HG03097 (cell line): ENCODE data around the gene NTN1.

Experiments
- ATAC-seq: cut with Tn5 transposase; IDR thresholded peaks from one replicate; pipeline ENCODE4 v1.9.1; 2021; ENCODE audit not compliant: unreplicated experiment, low FRiP score

The NTN1 gene

DNA sequence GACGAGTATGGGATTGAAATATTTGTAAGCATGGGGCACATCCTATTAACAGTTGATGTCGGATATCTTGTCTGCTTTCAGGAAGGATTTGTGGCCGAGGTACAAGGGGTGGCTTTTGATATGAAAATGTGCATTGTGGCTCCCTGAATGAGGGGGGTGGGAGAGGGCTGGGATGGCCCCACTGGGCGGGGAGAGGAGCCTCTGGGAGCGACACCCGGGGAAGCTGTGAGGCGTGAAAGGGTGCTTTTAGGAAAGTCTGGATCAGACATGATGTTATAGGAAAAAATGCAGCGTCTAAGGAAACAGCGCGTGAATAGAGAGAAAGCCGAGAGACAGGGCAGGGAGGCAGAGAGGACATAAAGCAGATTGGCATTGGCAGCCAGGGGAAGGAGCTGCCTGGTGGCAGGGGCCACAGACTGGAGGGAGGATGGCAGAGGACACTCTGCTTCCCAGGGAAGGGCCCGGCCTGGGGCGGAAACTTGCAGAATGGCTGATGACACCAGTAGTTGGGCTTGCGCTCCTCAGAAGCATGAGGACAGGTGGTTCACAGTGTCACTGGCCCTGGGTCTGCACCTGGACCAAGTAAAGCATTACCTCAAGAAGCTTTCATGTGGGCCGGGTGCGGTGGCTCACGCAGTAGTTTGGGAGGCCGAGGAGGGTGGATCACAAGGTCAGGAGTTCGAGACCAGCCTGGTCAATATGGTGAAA, 95.7 kb downstream of the NTN1 start:
- no peak for ATAC-seq

- ATAC-seq, result no peak
Measured at GRCh38 chr17:9120471-9120870, 99.2 kb downstream of the NTN1 start.

DNA sequence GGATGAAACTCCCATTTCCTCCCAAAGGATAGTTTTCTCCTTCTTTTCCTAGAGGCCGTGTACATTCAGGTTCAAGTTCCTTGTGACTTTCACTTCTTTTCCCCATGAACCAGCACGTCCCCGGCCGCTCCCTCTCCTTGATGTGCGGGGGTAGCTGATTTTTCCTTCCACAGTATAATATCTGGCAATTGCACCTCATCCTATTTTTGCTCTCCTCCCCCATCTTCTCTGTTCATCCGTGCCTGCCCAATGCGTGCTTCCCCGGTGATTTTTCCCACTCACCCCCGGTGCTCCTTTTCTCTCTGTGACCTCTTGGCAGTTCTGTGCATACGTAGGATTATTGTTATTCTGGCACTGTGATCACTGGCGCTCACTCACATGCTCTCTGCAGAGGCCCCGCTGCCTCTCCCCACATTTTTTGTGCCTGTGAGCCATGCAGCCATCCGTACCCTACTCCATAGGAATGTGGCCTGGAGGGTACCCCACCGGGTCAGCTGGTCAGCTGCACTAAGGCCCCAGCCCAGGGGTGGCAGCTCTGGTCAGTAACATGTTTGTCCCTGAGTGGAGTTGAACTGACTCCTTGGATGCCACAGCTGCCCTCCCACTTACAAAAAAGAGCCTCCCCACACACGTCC, 100.0 kb downstream of the NTN1 start:
- no peak for ATAC-seq

DNA sequence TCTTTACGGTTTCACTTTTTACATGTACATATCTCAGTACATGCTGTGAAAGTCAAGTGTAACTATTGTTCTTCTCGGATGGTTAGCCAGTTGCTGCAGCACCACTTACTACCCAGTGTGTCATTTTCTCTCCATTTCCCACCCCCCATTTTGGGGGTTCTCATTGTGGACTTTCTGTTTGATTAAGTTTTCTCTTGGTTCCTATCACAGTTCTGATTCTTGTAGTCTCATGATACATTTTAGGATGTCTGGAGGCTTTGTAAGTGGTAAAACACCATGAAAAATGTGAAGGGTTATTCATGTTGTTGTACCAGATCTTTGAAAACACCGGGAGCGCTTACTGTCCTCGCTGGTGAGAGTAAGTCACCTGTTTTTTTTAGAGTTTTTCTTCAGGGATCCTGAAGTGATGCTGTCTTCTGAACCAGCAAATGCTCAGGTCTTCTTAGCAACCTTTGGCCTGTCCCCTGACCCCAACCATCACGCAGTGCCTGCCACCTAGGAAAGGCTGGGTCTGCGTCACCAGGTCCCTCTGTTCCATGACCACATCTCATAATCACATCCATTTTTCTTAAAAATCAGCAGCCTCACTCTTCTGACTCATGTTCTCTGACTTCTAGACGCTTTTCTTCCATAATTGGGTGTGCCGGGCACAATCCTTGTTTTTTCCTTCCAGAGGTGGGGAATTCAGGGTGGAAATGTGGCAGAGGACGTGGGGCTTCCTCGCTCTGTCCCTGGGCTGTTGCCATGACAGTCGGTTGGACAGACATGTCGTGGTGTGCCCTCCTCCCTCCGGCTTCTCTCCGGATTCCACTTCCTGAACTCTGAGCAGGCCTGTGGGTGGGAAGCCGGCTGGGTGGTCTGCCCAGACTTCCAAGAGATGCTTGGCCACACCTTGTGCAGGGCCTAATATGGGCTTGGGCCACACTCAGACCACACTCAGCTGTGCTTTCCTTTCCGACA, 102.6 kb downstream of the NTN1 start:
- no peak for ATAC-seq

GRCh38 chr17:9124554-9124935, 103.2 kb downstream of the NTN1 start:
- no peak for ATAC-seq

- ATAC-seq, result no peak
Measured at GRCh38 chr17:9125722-9126121, 104.4 kb downstream of the NTN1 start.

DNA sequence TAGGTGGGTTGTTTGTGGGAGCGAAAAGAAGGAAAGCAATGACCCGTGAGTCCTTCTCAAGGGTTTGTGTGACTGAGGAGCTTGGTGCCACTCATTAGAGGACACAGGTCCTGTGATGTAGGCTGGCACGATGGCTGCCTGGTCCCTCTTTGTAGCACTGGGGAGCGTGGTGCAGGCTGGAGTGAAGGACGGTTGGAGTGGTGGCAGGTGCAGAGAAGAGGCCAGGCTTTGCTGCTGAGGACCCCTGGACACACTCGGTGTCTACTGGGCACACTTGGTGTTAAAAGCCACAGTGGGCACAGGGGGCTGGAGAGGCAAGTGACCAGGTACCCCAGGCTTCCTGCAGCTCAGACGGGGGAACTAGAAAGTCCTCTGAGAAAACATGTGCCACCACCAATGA, 106.0 kb downstream of the NTN1 start:
- no peak for ATAC-seq

DNA sequence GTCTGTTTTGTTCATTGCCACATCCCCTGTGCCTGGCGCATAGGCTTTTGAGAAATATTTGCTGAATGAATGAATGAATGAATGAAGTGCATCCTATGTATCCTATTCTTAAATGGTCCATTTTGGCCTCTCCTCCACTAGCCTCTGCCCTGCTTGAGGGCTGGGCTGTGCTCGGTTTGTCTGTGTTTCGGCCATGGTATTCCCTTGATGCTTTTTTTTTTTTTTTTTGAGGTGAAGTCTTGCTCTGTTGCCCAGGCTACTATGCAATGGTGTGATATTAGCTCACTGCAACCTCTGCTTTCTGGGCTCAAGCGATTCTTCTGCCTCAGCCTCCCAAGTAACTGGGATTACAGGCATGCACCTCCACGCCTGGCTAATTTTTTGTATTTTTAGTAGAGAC, 110.1 kb downstream of the NTN1 start:
- ATAC-seq, result no peak

DNA sequence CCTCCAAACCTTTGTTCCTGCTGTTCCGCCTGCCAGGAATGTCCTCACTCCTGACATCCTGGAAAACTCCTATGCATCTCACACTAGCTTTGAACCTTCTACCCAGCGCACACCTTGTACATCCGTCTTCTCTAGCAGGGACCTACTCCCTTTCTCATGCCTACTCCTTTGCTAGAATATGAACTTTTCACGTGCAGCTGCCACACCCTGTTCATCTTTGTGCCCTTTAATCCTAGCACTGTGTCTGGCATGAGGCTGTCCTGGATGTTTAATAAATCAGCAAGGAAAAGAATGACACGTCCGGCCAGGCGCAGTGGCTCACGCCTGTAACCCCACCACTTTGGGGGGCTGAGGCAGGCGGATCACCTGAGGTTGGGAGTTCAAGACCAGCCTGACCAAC, 111.0 kb downstream of the NTN1 start:
- no peak for ATAC-seq

DNA sequence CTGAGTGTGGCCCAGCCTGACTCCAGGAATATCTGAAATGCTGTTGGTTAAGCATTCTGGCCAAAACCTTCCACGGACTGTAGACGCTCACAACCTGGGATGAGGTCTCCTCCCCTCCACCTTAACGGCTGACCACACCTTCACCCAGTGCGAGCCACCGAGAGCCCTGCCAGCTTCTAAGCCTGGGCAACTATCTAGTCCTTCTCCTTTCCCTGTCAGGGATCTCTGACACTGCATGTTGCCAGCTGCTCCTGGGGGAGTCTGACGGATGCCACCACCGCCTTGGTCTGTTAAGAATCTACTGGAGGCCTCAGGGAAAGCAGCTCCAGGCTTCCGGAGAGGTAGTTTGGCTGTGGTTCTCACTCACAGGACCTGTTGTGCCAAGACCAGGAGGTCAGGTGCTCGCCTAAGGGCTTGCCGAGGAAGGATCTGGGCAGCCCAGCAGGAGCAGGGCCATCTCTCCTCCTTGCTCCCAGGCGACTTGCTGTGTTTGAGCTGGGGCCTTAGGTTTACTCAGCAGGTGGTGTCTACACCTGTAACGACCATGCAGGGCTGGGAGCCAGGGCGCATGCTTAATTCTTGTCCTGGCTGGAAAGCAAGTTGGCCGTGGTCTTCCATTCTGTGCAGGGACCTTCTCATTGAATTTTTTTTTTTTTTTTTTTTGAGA, 111.8 kb downstream of the NTN1 start:
- no peak for ATAC-seq

DNA sequence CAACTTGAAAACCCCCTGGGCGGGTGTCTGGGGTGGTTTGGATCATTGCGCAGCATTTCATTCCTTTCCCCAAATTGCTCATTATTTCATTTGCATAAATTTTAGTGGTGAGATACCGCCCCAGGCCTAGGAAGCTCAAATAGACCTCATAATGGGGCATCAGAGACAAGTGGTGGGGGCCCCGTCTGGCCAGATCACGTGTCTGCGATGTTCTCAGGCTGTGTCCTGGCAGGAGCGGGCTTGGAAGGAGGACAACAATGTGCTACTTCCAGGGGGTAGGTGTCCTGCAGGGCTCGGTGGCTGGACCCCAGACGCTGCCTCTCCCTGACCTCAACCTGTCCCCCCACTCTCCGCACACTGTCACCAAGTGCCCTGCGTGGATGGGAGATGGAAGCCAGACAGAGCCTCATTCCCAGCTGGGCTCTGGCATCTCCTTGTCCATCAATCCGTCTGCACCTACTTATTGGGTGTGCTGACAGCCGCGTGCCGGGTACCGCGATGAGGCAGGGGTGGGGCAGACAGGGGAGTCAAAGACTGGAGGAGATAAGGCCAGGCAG, 116.9 kb downstream of the NTN1 start:
- ATAC-seq, result no peak

GRCh38 chr17:9139695-9140094, 118.4 kb downstream of the NTN1 start:
- no peak for ATAC-seq

DNA sequence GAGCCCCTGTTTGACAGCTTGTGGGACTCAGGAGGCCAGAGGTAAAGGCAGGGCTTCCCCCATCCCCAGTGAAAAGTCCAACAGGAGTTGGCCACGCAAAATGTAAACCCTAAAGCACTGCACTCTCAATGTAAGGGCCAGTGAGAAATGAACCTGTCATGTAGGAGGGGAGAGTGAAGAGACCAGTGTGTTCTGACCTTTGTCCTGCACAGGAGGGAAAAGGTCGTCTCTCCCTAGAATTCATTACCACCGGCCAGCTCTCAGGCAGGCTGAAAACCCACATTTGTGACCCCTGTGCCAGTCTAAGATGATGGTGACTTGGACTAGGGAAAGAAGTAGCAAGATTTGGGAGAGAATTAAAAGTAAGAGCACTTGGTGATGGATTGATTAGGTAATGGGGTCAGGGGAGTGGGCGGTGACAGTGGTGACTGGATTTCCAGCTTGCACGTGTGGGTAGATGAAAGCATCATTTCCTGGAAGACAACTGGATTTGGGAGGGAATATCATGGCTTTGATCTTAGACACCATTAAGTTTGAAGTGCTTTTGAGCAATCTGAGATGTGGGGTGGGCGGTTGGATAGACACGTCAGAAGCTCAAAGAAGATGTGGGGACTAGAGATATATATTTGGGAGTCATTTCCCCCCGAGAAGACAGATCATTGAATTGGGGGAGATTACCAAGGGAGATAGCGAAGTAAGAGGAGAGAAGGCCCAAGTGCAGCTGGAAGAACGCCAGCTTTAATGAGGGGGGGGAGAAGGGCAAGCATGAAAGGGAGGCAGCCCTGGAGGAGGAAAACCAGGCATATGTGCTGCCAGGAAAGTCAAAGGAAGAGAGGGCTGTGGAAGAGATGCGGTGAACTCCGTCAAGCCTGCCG, 119.5 kb downstream of the NTN1 start:
- no peak for ATAC-seq

GRCh38 chr17:9141425-9141753, 120.1 kb downstream of the NTN1 start:
- ATAC-seq, result no peak

DNA sequence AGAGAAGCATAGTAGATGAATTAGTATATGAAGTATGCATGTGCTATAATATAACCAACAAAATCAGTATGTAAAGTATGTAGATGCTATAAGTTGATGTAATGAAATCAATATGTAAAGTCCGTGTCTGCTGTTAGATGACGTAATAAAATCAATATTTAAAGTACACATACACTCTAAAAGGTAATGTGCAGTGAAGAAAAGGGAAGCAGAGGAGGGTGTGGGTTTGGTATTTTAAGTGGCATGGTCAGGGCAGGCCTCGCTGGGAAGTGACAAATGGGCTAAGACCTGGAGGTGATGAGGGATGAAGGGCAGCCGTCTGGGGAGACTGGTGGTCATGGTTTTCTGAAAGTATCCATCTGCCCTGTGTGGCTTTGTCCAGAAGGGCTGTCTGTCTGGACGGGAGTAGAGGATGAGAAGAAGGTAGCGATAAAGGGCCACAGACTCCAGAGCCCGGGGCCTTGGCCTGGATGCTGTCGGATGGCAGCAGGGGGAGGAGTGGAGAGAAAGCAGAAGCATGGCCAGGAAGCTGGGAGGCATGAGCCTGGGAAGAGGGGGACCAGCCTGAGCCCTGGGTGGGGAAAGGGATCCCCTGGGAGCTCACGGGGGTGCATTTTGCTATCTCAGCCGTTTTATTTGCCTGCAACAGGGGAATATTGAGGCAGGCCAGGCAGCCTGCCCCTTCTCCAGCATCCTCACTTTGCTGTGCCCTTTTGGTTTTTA, 121.6 kb downstream of the NTN1 start:
- ATAC-seq, result no peak

DNA sequence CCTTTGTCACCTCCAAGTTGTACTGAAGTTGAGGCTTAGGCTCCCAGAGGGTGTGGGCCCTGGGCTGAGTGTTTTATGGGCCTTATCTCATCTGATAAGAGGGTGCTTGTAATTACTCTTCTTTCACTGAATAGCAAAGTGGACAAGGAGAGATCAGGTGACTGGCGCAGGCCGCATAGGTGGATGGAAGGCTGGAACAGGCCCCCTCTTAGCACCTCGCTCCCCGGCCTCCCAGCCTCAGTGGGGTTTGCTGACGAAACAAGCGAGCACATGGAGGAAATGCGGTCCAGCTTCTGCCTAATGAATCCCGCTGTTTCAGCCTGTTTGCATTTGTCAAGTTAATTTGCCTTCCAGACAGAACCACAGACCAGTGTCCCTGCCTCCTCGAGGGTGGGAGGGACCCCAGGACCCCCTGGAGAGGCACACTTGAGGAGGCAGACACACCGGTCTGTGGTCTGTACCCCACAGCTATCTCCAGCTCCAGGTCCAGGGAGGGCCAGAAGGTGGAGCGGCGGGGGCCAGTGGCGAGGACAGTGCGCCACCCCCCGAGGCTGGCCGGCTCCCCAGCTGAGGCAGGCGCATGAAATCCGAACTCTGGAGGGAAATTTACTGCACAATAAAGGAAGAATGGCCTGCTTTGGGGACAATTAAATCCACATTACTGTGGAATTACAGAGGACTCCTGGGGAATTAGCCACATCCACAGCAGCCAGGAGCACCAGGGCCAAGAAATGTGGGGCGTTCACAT, 123.4 kb downstream of the NTN1 start:
- no peak for ATAC-seq

- no peak for ATAC-seq
Measured at GRCh38 chr17:9146064-9146463, 124.8 kb downstream of the NTN1 start.

DNA sequence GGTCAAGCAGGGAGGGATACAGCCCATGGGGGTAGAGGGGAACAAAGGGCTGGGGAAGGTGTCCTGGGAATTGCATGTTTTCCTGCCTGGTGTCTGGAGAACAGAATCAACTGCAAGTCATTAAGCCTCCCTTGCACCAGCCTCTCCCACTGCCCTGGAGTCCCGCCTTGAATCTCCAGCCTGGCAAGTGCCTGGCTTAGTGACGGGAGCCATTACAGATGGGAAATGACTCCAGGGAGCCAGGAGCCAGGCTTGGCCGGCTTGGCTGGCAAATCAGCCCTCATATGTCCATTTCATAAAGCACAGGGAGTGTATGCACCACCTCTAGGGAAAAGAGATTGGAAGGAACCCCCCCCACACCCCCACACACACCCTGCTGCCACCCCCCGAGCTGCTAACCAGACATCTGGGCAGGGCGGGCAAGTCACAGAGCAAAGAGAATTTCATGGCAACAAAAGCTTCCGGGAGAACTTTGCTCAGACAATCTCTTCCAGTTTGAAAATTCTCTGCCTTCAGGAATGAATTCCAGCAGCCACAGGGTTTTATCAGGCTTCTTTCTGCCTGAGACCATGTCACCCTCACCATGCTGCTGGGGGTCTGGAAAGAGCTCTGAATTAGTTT, 127.7 kb downstream of the NTN1 start:
- ATAC-seq, result no peak
